Type B pancreatic cell (in vitro differentiated cells): ENCODE results near the gene TXNDC17. TPM values are rescaled to one million over a fixed set of nuclear protein-coding genes. Genes with fewer than 3 reads are reported as not detected.
"Not testable (repeated sequence)": the region's sequence is repeated elsewhere in the genome, so short reads cannot be mapped to it uniquely, and the experiment has no call there.

Source experiments
- DNase-seq: peaks from one replicate; pipeline ENCODE4 v3.0.0; 2021; ENCODE audit warnings: mixed read lengths; ENCODE audit not compliant: unreplicated experiment; ENCODE audit errors: extremely low spot score
- H3K27ac Mint-ChIP-seq: 2 replicates; pipeline ENCODE4 v1.8.0; 2021; ENCODE audit warnings: mild to moderate bottlenecking, mixed read lengths
- H3K27me3 Mint-ChIP-seq: 2 replicates; pipeline ENCODE4 v1.8.0; 2021; ENCODE audit warnings: mixed read lengths
- H3K36me3 Mint-ChIP-seq: 2 replicates; pipeline ENCODE4 v1.8.0; 2021; ENCODE audit warnings: mixed read lengths
- H3K4me1 Mint-ChIP-seq: one replicate; pipeline ENCODE4 v1.8.0; 2021; ENCODE audit warnings: mixed read lengths; ENCODE audit not compliant: unreplicated experiment
- H3K4me3 Mint-ChIP-seq: 2 replicates; pipeline ENCODE4 v1.8.0; 2021; ENCODE audit warnings: mild to moderate bottlenecking, mixed read lengths
- H3K9me3 Mint-ChIP-seq: 2 replicates; pipeline ENCODE4 v1.8.0; 2021; ENCODE audit warnings: mixed read lengths
- CTCF ChIP-seq: fragments of 200-600 bp; sonication (generic); conservative IDR thresholded peaks from 2 replicates; pipeline ENCODE4 v1.5.0; 2021; ENCODE audit warnings: antibody characterized with exemption, mild to moderate bottlenecking
- microRNA-seq: library from miRNA; unstranded; fragments of <30 nt; microRNA quantifications from one replicate; pipeline ENCODE4, GENCODE V29; 2020
- total RNA-seq: library from RNA; stranded (reverse); gene quantifications from 2 replicates; pipeline ENCODE4 v1.2.1, GENCODE V29; 2021; ENCODE audit warnings: low replicate concordance

The TXNDC17 gene
- total RNA-seq, 1 donor from 2014 or later, result 83.2 TPM

GRCh38 chr17:6690641-6691040 is 49.8 kb downstream of the TXNDC17 start:
- H3K4me1 Mint-ChIP-seq, result no peaks in the 10 kb centered on the region
- no peak for TF ChIP-seq CTCF
- H3K27ac Mint-ChIP-seq, result no peak overlapping the region
- peaks cover 55% of the 10 kb centered on the region for H3K27me3 Mint-ChIP-seq
- no peak overlapping the region for H3K4me3 Mint-ChIP-seq
- H3K9me3 Mint-ChIP-seq, result no peaks in the 10 kb centered on the region
- H3K36me3 Mint-ChIP-seq, result no peaks in the 10 kb centered on the region
- DNase-seq, result no peak

GRCh38 chr17:6691546-6691945 is 50.7 kb downstream of the TXNDC17 start:
- TF ChIP-seq CTCF, result no peak
- DNase-seq, result no peak
- H3K9me3 Mint-ChIP-seq, result no peaks in the 10 kb centered on the region

GRCh38 chr17:6691958-6692357 is 51.1 kb downstream of the TXNDC17 start:
- H3K4me1 Mint-ChIP-seq, H3K27ac Mint-ChIP-seq, H3K4me3 Mint-ChIP-seq, DNase-seq, H3K36me3 Mint-ChIP-seq, H3K9me3 Mint-ChIP-seq: not testable (repeated sequence)
- peaks cover 53% of the 10 kb centered on the region for H3K27me3 Mint-ChIP-seq

More at GRCh38 chr17:6691546-6691945, 50.7 kb downstream of the TXNDC17 start:
- H3K27ac Mint-ChIP-seq, result no peak overlapping the region
- H3K4me3 Mint-ChIP-seq, result no peak overlapping the region
- H3K27me3 Mint-ChIP-seq, result peaks cover 55% of the 10 kb centered on the region
- H3K36me3 Mint-ChIP-seq, result no peaks in the 10 kb centered on the region
- no peaks in the 10 kb centered on the region for H3K4me1 Mint-ChIP-seq

Small RNA genes lying within 50 kb of the gene (microRNA-seq; reads per million reads assigned to microRNA genes)
- gene MIR4520-1, result not detected
- gene MIR4520-2, result not detected

Other genes with a start within 250 kb of the TXNDC17 start
- not detected in 2 replicates for gene AIPL1, start 205.9 kb upstream of the TXNDC17 start, total RNA-seq
- gene PIMREG, start 196.6 kb upstream of the TXNDC17 start, total RNA-seq, result 7.6 and 45.1 TPM in 2 replicates
- gene PITPNM3, start 84.5 kb upstream of the TXNDC17 start, total RNA-seq, result 4.3 and 7.7 TPM in 2 replicates
- gene KIAA0753, start 349 bp upstream of the TXNDC17 start, total RNA-seq, result 26.4 and 33.7 TPM in 2 replicates
- 17.6 and 25.3 TPM in 2 replicates for gene MED31, start 10.5 kb downstream of the TXNDC17 start, total RNA-seq
- gene C17orf100, start 10.7 kb downstream of the TXNDC17 start, total RNA-seq, result 3.9 and 4.3 TPM in 2 replicates
- gene SLC13A5, start 72.3 kb downstream of the TXNDC17 start, total RNA-seq, result 2.2 and 2.9 TPM in 2 replicates
- 2.1 and 7.8 TPM in 2 replicates for gene XAF1, start 115.0 kb downstream of the TXNDC17 start, total RNA-seq
- gene FBXO39, start 135.2 kb downstream of the TXNDC17 start, total RNA-seq, result 0.26 TPM in 1 of 2 replicates, not detected in the other
- 0.24 and 1.6 TPM in 2 replicates for gene TEKT1, start 190.7 kb downstream of the TXNDC17 start, total RNA-seq